NCI-H2227 treated with DMSO at 0.1 percent for 48 hours (cell line): ENCODE data around the gene AKR1C1.
"Not testable (repeated sequence)": the region's sequence is repeated elsewhere in the genome, so short reads cannot be mapped to it uniquely, and the experiment has no call there.

Source experiments
- DNase-seq: peaks from one replicate; lab custom pipeline; 2025; lab: John Stamatoyannopoulos, UW

The AKR1C1 gene

DNA sequence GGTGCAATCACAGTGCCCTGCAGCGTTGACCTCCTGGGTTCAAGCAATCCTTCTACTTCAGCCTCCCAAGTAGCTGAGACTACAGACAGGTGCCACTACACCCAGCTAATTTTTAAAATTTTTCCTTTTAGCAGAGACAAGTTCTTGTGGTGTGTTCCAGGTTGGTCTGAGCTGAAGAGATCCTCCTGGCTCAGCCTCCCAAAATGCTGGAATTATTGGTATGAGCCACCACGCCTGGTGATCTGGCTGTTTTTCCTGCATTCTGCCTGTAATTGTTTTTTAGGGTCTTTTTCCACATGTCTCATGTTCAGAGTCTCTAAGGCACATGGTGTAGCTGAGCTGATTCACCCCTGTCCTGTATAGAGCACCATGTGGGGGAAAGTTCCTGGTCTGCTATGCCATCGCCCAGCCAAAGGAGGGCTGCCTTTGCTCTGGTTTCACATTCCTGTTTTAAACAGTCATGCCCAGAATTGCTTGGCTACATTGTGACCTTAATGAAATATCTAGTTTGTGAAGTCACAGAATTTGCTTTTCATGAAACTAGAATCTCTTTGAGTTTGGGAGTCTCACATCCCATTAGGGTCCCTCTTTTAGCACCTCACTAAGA is 55.6 kb downstream of the AKR1C1 start:
- DNase-seq, result not testable (repeated sequence)

DNA sequence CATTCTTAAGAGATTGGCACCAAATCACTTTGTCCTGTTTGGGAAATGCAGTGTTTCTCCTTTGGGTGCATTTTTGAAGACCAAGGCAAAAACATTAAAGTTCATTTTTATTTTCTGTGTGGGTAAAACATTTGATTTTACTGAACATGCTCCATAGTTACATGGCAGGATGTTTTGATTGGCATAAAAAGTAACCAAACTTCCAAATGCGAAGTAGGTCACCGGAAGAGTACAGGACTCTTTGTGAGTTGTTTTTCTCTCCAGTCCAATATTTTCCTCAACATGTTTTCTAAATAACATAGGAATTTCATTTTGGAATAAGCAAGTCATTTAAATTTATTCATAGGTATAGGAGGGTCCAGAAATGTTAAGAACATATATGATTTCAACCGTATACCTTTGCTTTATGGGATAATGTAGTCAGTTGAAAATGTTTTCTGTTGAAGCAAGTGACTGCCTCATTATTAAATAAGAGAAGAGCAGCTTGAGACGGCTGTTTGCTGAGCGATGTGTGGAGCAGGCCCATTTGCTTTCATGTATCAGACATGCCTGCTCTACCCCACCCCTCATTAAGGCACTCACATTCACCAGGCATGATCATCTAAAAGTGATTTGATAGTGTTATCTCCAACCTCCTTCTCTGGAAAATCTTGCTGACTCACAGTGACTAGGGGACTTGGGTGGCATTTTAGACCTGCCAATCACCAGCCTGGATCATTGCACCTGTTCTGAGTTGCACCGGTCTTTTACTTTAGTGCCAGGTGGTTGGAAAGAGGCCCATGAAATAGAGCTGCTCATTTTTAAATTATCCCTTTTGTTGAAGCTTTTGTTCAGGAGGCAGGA is 56.8 kb downstream of the AKR1C1 start:
- not testable (repeated sequence) for DNase-seq

- DNase-seq, result not testable (repeated sequence)
Observed at GRCh38 chr10:5021624-5022290, 58.5 kb downstream of the AKR1C1 start.

DNA sequence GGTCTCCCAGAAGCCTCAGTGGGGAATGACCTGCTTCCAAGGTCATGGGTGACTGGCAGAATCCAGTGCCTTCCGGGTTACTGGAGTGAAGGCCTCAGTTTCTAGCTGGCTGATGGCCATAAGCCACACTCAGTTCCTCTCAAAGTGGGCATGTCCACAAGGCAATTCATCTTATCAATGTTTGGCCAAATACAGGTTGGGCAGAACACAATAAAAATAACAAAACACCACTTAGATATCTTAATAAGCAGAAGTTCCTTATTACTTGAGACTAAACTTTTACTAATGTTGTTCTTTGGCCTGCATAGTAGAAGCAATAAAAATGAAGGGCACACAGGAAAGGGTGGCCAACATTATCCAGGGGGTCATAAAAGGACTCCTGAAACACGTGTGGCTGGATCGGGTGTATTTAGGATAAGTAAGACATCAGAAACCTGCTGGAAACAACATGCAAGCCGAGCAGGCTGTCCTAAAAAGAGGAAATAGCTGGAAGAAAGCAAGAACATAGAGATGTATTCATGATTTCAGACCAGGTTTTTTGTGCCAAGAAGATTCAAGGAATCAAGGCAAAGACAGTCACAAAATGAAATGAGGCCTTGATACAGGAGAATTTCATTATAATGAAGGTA is 60.1 kb downstream of the AKR1C1 start:
- no peak for DNase-seq

GRCh38 chr10:5025461-5025881 is 62.3 kb downstream of the AKR1C1 start:
- not testable (repeated sequence) for DNase-seq

DNA sequence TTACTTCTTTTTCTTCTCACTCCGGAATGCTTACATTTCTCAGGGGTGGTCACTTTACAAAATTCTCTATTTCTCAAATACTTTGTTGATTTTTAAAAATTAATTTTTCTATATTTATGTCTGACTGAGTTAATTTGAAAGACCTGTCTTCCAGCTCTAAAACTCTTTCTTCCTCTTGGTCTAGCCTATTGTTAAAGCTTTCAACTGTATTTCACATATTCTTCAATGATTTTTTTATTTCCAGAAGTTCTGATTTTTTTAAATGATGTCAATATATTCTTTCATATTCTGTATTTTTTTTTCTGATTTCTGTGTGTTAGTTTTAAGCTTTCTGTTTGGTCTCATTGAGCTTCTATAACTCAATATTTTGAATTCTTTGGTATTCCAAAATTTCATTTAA is 67.8 kb downstream of the AKR1C1 start:
- no peak for DNase-seq

GRCh38 chr10:5031588-5031987 is 68.4 kb downstream of the AKR1C1 start:
- not testable (repeated sequence) for DNase-seq

- DNase-seq, result not testable (repeated sequence)
Observed at GRCh38 chr10:5032444-5032843, 69.2 kb downstream of the AKR1C1 start.
